ENCODE data around the gene CUTA. TPM values are rescaled to one million over a fixed set of nuclear protein-coding genes. Genes with fewer than 3 reads are reported as not detected.

CUTA gene
- total and polyA plus RNA-seq, 2 of the 13 experiments (the other 11 are each of a cell fraction or from before 2014, with no cell fraction given), result 170 to 180 TPM

DNA sequence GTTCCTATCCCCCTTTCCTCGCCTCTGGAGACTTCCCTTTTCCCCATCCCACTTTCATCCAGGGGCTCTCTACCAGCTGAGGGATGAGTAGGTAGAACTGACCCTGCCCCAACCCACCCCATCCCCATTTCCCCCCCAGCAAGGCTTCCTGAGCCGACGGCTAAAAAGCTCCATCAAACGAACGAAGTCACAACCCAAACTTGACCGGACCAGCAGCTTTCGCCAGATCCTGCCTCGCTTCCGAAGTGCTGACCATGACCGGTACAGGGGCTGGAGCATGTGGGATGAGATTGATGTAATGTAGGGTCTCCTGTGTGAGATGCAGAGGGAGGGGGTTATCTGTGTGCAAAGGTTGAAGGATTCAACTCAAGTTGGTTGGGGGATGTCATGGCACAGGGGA, 14.6 kb upstream of the CUTA start (continued):
- TF ChIP-seq GTF2F1 (IDR thresholded peaks at IDR 0.05; ENCODE audit: low read length), result no peak
- no peak for TF ChIP-seq ZNF205 (CRISPR knock-in tag; IDR thresholded peaks at IDR 0.05)
- TF ChIP-seq SETDB1 (CRISPR knock-in tag; IDR thresholded peaks at IDR 0.05; ENCODE audit: borderline replicate concordance), result no peak
- TF ChIP-seq, protein P1, sequence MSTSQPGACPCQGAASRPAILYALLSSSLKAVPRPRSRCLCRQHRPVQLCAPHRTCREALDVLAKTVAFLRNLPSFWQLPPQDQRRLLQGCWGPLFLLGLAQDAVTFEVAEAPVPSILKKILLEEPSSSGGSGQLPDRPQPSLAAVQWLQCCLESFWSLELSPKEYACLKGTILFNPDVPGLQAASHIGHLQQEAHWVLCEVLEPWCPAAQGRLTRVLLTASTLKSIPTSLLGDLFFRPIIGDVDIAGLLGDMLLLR (CRISPR knock-in tag; IDR thresholded peaks at IDR 0.05), result no peak
- no peak for TF ChIP-seq SRSF1 (optimal IDR thresholded peaks at IDR 0.05; ENCODE audit: low read depth, low read length)
- no peak for TF ChIP-seq MXD4 (CRISPR knock-in tag; IDR thresholded peaks at IDR 0.05)
- TF ChIP-seq SP140L (CRISPR knock-in tag; IDR thresholded peaks at IDR 0.05; ENCODE audit: borderline replicate concordance), result no peak

DNA sequence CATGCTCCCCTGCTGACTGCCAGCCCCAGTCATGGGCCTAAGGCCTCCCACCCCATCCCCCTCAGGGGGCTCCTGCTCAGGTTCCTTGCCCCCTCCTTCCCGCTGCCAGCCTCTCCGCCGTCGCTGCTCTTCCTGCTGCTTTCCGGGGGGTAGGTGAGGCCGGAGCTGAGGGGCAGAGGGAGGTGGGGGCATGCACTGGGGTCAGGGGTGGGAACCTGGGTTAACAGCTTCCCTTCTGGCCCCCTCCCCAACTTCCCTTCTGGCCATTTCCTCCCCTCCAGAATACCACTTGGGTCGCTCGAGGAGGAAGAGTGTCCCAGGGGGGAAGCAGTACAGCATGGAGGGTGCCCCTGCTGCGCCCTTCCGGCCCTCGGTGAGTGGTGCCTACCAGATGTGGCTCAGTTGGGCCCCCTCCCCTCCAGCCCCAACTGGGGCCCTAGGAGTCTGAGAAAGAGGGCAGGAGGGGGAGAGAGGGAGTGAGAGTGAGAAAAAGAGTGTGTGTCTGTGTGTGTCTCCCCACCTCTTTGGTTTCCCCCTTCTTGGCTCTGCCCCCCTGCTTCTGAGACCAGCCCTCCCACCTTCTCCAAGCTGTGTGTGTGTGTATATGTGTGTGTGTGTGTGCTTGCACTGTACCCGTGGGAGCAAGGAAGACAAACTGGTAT, 14.1 kb upstream of the CUTA start:
- Histone ChIP-seq H3K27ac (ENCODE audit: extremely low read length, insufficient read depth, low read length) (no peak overlapping the region), H3K36me3 (replicated peaks in 1 of 2; ENCODE audit: control insufficient read depth in 1 of 2, insufficient read depth in 2 of 2, low read length in 2 of 2) (no peaks in the 10 kb centered on the region), H3K4me2 (ENCODE audit: low read depth, low read length) (no peak overlapping the region), H4K20me1 (ENCODE audit: insufficient read depth, low read length) (no peaks in the 10 kb centered on the region), H3K27me3 (ENCODE audit: control insufficient read depth in 1 of 2, insufficient read depth in 2 of 2, low read length in 2 of 2) (no peaks in the 10 kb centered on the region), H3K9me3 (ENCODE audit: low read length) (no peaks in the 10 kb centered on the region), H3K4me1 (ENCODE audit: insufficient read depth, low read length) (peaks cover 41% of the 10 kb centered on the region), H3K9ac (ENCODE audit: insufficient read depth, low read depth, low read length) (no peak overlapping the region), H2AFZ (ENCODE audit: low read length) (no peak overlapping the region), H3K4me3 (replicated peaks in 1 of 3; ENCODE audit: insufficient read depth in 1 of 3, low read depth in 2 of 3, low read length in 3 of 3) (no peak overlapping the region), H3K79me2 (ENCODE audit: insufficient read depth, low read length) (no peaks in the 10 kb centered on the region)
- ChIA-PET POLR2A (interaction anchor here (3.5 kb wide), 1 partner anchor 13 kb away, joined by 23 read pairs; the partner anchor contains the start of genes CUTA and SYNGAP1), CTCF (ENCODE audit: low intra/inter-chr PET ratio, low total read pairs) (no interaction called here)
- FAIRE-seq, result no peak
- no TSS peak for BruUV-seq (replicated peaks)
- in situ Hi-C loops (cut with HindIII; ENCODE audit: extremely low pct_ligation_motif_present, low pct_unique_long_range_greater_than_20kb), result no loop called here
- WGBS (ENCODE audit: low lambda C conversion rate), result 77% methylated on average over 12 of the region's 12 CpGs
- no peak for DNase-seq (ENCODE audit: low spot score)
- TF ChIP-seq, protein P2, sequence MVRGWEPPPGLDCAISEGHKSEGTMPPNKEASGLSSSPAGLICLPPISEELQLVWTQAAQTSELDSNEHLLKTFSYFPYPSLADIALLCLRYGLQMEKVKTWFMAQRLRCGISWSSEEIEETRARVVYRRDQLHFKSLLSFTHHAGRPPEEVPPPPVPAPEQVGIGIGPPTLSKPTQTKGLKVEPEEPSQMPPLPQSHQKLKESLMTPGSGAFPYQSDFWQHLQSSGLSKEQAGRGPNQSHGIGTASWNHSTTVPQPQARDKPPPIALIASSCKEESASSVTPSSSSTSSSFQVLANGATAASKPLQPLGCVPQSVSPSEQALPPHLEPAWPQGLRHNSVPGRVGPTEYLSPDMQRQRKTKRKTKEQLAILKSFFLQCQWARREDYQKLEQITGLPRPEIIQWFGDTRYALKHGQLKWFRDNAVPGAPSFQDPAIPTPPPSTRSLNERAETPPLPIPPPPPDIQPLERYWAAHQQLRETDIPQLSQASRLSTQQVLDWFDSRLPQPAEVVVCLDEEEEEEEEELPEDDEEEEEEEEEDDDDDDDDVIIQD (CRISPR knock-in tag; IDR thresholded peaks at IDR 0.05; ENCODE audit: low read depth), result no peak
- intact Hi-C loops (cut with micrococcal nuclease; ENCODE audit: unreplicated experiment), result no loop called here
- no peak for ATAC-seq

Measured in HepG2 (cell line).